Hematopoietic multipotent progenitor cell treated with erythropoietin and hydrocortisone succinate and interleukin-3 and kit ligand, for 15 days (in vitro differentiated cells): ENCODE results near the gene THAP8.

Source experiments
- DNase-seq: peaks from one replicate; pipeline ENCODE4 v3.0.0-alpha.2; 2015; ENCODE audit warnings: low spot score

The THAP8 gene

GRCh38 chr19:36054119-36054732, at the start of gene THAP8:
TSS of gene THAP8 (minus strand) at chr19:36054285. CDS start at chr19:36054217, 68 bp downstream.
- peak; percentile 100 for DNase-seq

GRCh38 chr19:36103040-36103626, 49.0 kb upstream of the THAP8 start:
- no peak for DNase-seq

GRCh38 chr19:36101550-36102327, 47.7 kb upstream of the THAP8 start:
- DNase-seq, result no peak

GRCh38 chr19:36100476-36100875, 46.4 kb upstream of the THAP8 start:
- DNase-seq, result peak; percentile 81

- no peak for DNase-seq
Measured at GRCh38 chr19:36099166-36099785, 45.2 kb upstream of the THAP8 start.

GRCh38 chr19:36097036-36097435, 43.0 kb upstream of the THAP8 start:
- DNase-seq, result no peak

- no peak for DNase-seq
Measured at GRCh38 chr19:36093687-36094086, 39.6 kb upstream of the THAP8 start.

- no peak for DNase-seq
Measured at GRCh38 chr19:36093146-36093662, 39.1 kb upstream of the THAP8 start.

GRCh38 chr19:36092566-36092965, 38.5 kb upstream of the THAP8 start:
- DNase-seq, result no peak

- DNase-seq, result no peak
Measured at GRCh38 chr19:36090910-36091695, 37.0 kb upstream of the THAP8 start.

- DNase-seq, result no peak
Measured at GRCh38 chr19:36089847-36090246, 35.8 kb upstream of the THAP8 start.

GRCh38 chr19:36086326-36086725, 32.2 kb upstream of the THAP8 start:
- no peak for DNase-seq

- no peak for DNase-seq
Measured at GRCh38 chr19:36084231-36085009, 30.3 kb upstream of the THAP8 start.

- no peak for DNase-seq
Measured at GRCh38 chr19:36082916-36083315, 28.8 kb upstream of the THAP8 start.

- no peak for DNase-seq
Measured at GRCh38 chr19:36081894-36082293, 27.8 kb upstream of the THAP8 start.

- no peak for DNase-seq
Measured at GRCh38 chr19:36081385-36081784, 27.3 kb upstream of the THAP8 start.

- no peak for DNase-seq
Measured at GRCh38 chr19:36079389-36079945, 25.4 kb upstream of the THAP8 start.

GRCh38 chr19:36073121-36073876, 19.2 kb upstream of the THAP8 start:
- no peak for DNase-seq

GRCh38 chr19:36072081-36072480, 18.0 kb upstream of the THAP8 start:
- DNase-seq, result no peak
